GM12878 (cell line): Measurements from ENCODE around the gene GMDS.

Experiments
- ATF7 ChIP-seq: fragments of 450-650 bp; IDR thresholded peaks from 2 replicates; pipeline ENCODE4 v1.6.1; 2016; ENCODE audit warnings: low read depth, mild to moderate bottlenecking
- BCL11A ChIP-seq: IDR thresholded peaks from 2 replicates; pipeline ENCODE4 v1.6.1; 2011; ENCODE audit warnings: low read depth, low read length
- CHD1 ChIP-seq: IDR thresholded peaks from 2 replicates; pipeline ENCODE4 v1.6.1; 2012; ENCODE audit warnings: low read depth, low read length, improper control_type of control experiment
- CHD2 ChIP-seq: IDR thresholded peaks from 2 replicates; pipeline ENCODE4 v1.6.1; 2011; ENCODE audit warnings: low read depth, low read length, improper control_type of control experiment, borderline replicate concordance
- EZH2 ChIP-seq: IDR thresholded peaks from 2 replicates; pipeline ENCODE4 v1.6.1; 2012; ENCODE audit warnings: low read depth, mild to moderate bottlenecking, control low read depth, inconsistent platforms, low read length, borderline replicate concordance; ENCODE audit not compliant: control insufficient read depth
- POLR2AphosphoS5 ChIP-seq: IDR thresholded peaks from 2 replicates; pipeline ENCODE4 v1.6.1; 2011; ENCODE audit warnings: mild to moderate bottlenecking, low read length, inconsistent platforms
- POU2F2 ChIP-seq: IDR thresholded peaks from 3 replicates; pipeline ENCODE4 v1.6.1; 2011; ENCODE audit warnings: low read depth, mild to moderate bottlenecking, low read length, borderline replicate concordance
- TAF1 ChIP-seq: IDR thresholded peaks from 2 replicates; pipeline ENCODE4 v1.6.1; 2011; ENCODE audit warnings: mild to moderate bottlenecking, low read depth, low read length, borderline replicate concordance
- ZZZ3 ChIP-seq: IDR thresholded peaks from 2 replicates; pipeline ENCODE4 v1.6.1; 2011; ENCODE audit warnings: low read depth; ENCODE audit not compliant: control insufficient read depth, insufficient read length
- TF ChIP-seq, protein P1 (sequence below), 3 experiments: IDR thresholded peaks in 2 of 3; conservative IDR thresholded peaks in 1 of 3; 2 replicates each; pipeline ENCODE4 v1.5.1; 2011; ENCODE audit warnings: low read depth in 3 of 3, low read length in 3 of 3, mild to moderate bottlenecking in 3 of 3, control low read depth in 2 of 3, moderate library complexity in 2 of 3, inconsistent platforms in 1 of 3, mixed read lengths in 1 of 3; ENCODE audit not compliant: control insufficient read depth in 2 of 3, insufficient read depth in 1 of 3; ENCODE audit errors: extremely low read depth in 1 of 3

DNA sequence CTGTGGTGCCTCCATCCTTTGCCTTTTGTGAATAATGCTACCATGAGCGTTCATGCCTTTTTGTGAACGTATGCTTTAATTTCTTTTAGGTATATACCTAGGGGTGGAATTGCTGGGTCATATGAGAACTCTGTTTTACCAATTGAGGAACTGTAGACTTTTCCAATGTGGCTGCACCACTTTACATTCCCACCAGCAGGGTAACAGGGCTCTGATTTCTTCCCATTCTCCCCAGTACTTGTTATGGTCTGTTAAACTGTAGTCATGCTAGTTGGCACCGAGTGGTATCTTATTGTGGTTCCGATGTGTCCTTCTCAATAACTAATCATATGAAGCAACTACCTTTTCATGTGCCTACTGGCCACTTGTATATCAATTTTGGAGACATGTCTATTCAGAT lies 312.1 kb downstream of the GMDS start:
- TF ChIP-seq POLR2AphosphoS5 = no peak
- TF ChIP-seq, protein P1, sequence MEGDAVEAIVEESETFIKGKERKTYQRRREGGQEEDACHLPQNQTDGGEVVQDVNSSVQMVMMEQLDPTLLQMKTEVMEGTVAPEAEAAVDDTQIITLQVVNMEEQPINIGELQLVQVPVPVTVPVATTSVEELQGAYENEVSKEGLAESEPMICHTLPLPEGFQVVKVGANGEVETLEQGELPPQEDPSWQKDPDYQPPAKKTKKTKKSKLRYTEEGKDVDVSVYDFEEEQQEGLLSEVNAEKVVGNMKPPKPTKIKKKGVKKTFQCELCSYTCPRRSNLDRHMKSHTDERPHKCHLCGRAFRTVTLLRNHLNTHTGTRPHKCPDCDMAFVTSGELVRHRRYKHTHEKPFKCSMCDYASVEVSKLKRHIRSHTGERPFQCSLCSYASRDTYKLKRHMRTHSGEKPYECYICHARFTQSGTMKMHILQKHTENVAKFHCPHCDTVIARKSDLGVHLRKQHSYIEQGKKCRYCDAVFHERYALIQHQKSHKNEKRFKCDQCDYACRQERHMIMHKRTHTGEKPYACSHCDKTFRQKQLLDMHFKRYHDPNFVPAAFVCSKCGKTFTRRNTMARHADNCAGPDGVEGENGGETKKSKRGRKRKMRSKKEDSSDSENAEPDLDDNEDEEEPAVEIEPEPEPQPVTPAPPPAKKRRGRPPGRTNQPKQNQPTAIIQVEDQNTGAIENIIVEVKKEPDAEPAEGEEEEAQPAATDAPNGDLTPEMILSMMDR (IDR thresholded peaks at IDR 0.05 in 2 of 3, conservative IDR thresholded peaks at IDR 0.05 in 1 of 3; ENCODE audit: control insufficient read depth in 2 of 3, extremely low read depth in 1 of 3, insufficient read depth in 1 of 3, low read depth in 3 of 3, low read length in 3 of 3) = no peak
- no peak for TF ChIP-seq BCL11A
- no peak for TF ChIP-seq CHD1
- TF ChIP-seq CHD2 = no peak
- no peak for TF ChIP-seq ATF7
- no peak for TF ChIP-seq ZZZ3
- no peak for TF ChIP-seq EZH2
- no peak for TF ChIP-seq POU2F2
- TF ChIP-seq TAF1 = no peak
